HCT116 (cell line): ENCODE measurements around the gene WSCD2. TPM values are rescaled to one million over a fixed set of nuclear protein-coding genes. Genes with fewer than 3 reads are reported as not detected.

Source experiments
- ATAC-seq: fragments of 200-7000 bp; cut with Tn5 transposase; 2 replicates; pipeline ENCODE4 v1.9.1; 2020; ENCODE audit warnings: mild to moderate bottlenecking, moderate library complexity
- BruUV-seq: library from RNA; stranded (reverse); fragments of 400-500 nt; replicated peaks from 2 replicates; lab custom pipeline; 2021; lab: Mats Ljungman, UMichigan
- CTCF ChIA-PET: fragments of 300-600 bp; sonication (Branson Sonifier 250); formaldehyde crosslinking; loops from one replicate; lab custom pipeline; 2021; ENCODE audit warnings: antibody characterized with exemption; lab: Charles Lee
- POLR2A ChIA-PET: fragments of 300-600, 350-600 bp; sonication (Branson Sonifier 250); formaldehyde crosslinking; loops from one replicate; lab custom pipeline; 2021; ENCODE audit warnings: antibody characterized with exemption; lab: Charles Lee
- RAD21 ChIA-PET, 2 experiments: fragments of 300-600 bp; sonication (Branson Sonifier 250); formaldehyde crosslinking; loops; one replicate each; lab custom pipeline; 2023; ENCODE audit warnings: low total read pairs in 2 of 2; ENCODE audit not compliant: uncharacterized antibody in 2 of 2, unreplicated experiment in 2 of 2, low non-redundant PET in 1 of 2; lab: Charles Lee
- DNase-seq: peaks from one replicate; pipeline ENCODE4 v3.0.0-alpha.2; 2010; ENCODE audit warnings: low read depth, low spot score
- H2AFZ ChIP-seq: fragments of 200-600 bp; shearing (Covaris generic), sonication (generic); 2 replicates; pipeline ENCODE4 v1.6.1; 2017; ENCODE audit warnings: low read depth, mixed run types, mixed read lengths, antibody characterized with exemption, low read length; ENCODE audit not compliant: poor library complexity, severe bottlenecking
- H3K27ac ChIP-seq: 2 replicates; pipeline ENCODE4 v1.5.1; 2012; ENCODE audit warnings: low read depth, low read length
- H3K27me3 ChIP-seq: fragments of 200-600 bp; sonication (generic); 2 replicates; pipeline ENCODE4 v1.6.1; 2016; ENCODE audit warnings: mixed run types, low read length, mixed read lengths; ENCODE audit not compliant: insufficient read depth
- H3K36me3 ChIP-seq, 2 experiments: fragments of 200-500 bp in 1 of 2; fragments of 200-600 bp in 1 of 2; sonication (Bioruptor generic) in 1 of 2; sonication (generic) in 1 of 2; 2 replicates each; pipeline versions ENCODE4 v1.5.1 to v1.6.1; 2014 to 2016; ENCODE audit warnings: low read length in 2 of 2, inconsistent platforms in 1 of 2, mixed read lengths in 1 of 2, mixed run types in 1 of 2; ENCODE audit not compliant: insufficient read depth in 2 of 2, control insufficient read depth in 1 of 2
- H3K4me1 ChIP-seq, 2 experiments: fragments of 200-600 bp in 1 of 2; sonication (generic) in 1 of 2; 2 replicates each; pipeline versions ENCODE4 v1.5.1 to v1.6.1; 2012 to 2017; ENCODE audit warnings: low read length in 2 of 2, inconsistent platforms in 1 of 2, mild to moderate bottlenecking in 1 of 2, mixed read lengths in 1 of 2, mixed run types in 1 of 2, moderate library complexity in 1 of 2; ENCODE audit not compliant: insufficient read depth in 2 of 2, control insufficient read depth in 1 of 2
- H3K4me2 ChIP-seq: fragments of 200-600 bp; sonication (generic); 2 replicates; pipeline ENCODE4 v1.6.1; 2017; ENCODE audit warnings: mixed run types, low read length, mixed read lengths
- H3K4me3 ChIP-seq, 2 experiments: fragments of 200-600 bp in 1 of 2; sonication (generic) in 1 of 2; replicated peaks in 1 of 2; 2 replicates each; pipeline ENCODE4 v1.5.1; 2011 to 2016; ENCODE audit warnings: low read length in 2 of 2, control low read depth in 1 of 2, low read depth in 1 of 2, mild to moderate bottlenecking in 1 of 2, mixed read lengths in 1 of 2, mixed run types in 1 of 2
- H3K79me2 ChIP-seq: fragments of 200-600 bp; sonication (generic); 2 replicates; pipeline ENCODE4 v1.6.1; 2017; ENCODE audit warnings: mild to moderate bottlenecking, mixed run types, low read length, moderate library complexity, mixed read lengths; ENCODE audit not compliant: insufficient read depth
- H3K9ac ChIP-seq: fragments of 200-600 bp; sonication (generic); 2 replicates; pipeline ENCODE4 v1.6.1; 2016; ENCODE audit warnings: low read length, mixed read lengths
- H3K9me2 ChIP-seq: fragments of 200-600 bp; sonication (generic), shearing (Covaris generic); 2 replicates; pipeline ENCODE4 v1.6.1; 2017; ENCODE audit warnings: mixed run types, mild to moderate bottlenecking, moderate library complexity; ENCODE audit not compliant: insufficient read depth
- H3K9me3 ChIP-seq, 2 experiments: fragments of 200-500 bp in 1 of 2; fragments of 200-600 bp in 1 of 2; sonication (Bioruptor generic) in 1 of 2; sonication (generic) in 1 of 2; 2 replicates each; pipeline ENCODE4 v1.6.1; 2014 to 2017; ENCODE audit warnings: low read length in 2 of 2, mixed read lengths in 2 of 2, inconsistent platforms in 1 of 2, low read depth in 1 of 2, mild to moderate bottlenecking in 1 of 2, mixed run types in 1 of 2, moderate library complexity in 1 of 2; ENCODE audit not compliant: control insufficient read depth in 1 of 2, insufficient read depth in 1 of 2
- H4K20me1 ChIP-seq: fragments of 200-600 bp; sonication (generic), shearing (Covaris generic); 2 replicates; pipeline ENCODE4 v1.6.1; 2017; ENCODE audit warnings: mixed run types, mild to moderate bottlenecking, moderate library complexity; ENCODE audit not compliant: insufficient read depth
- CEBPB ChIP-seq: IDR thresholded peaks from 2 replicates; pipeline ENCODE4 v1.6.1; 2012; ENCODE audit warnings: low read depth
- EGR1 ChIP-seq: IDR thresholded peaks from 2 replicates; pipeline ENCODE4 v1.6.1; 2012; ENCODE audit warnings: low read depth
- ELF1 ChIP-seq: IDR thresholded peaks from 2 replicates; pipeline ENCODE4 v1.6.1; 2012; ENCODE audit warnings: low read depth, borderline replicate concordance
- EZH2 ChIP-seq: fragments of 200-600 bp; sonication (generic); IDR thresholded peaks from 2 replicates; pipeline ENCODE4 v1.6.1; 2017; ENCODE audit warnings: antibody characterized with exemption, mixed run types
- EZH2phosphoT487 ChIP-seq: fragments of 200-600 bp; IDR thresholded peaks from 2 replicates; pipeline ENCODE4 v1.6.1; 2018; ENCODE audit warnings: antibody characterized with exemption, borderline replicate concordance
- FOSL1 ChIP-seq: IDR thresholded peaks from 2 replicates; pipeline ENCODE4 v1.6.1; 2012; ENCODE audit warnings: low read depth
- MAX ChIP-seq: IDR thresholded peaks from 2 replicates; pipeline ENCODE4 v1.6.1; 2012
- POLR2AphosphoS5 ChIP-seq: IDR thresholded peaks from 2 replicates; pipeline ENCODE4 v1.6.1; 2011; ENCODE audit warnings: mild to moderate bottlenecking, low read depth, low read length, moderate library complexity
- RAD21 ChIP-seq: IDR thresholded peaks from 2 replicates; pipeline ENCODE4 v1.6.1; 2012; ENCODE audit warnings: low read depth, mild to moderate bottlenecking
- REST ChIP-seq: IDR thresholded peaks from 2 replicates; pipeline ENCODE4 v1.6.1; 2012; ENCODE audit warnings: low read depth
- SIN3A ChIP-seq: IDR thresholded peaks from 2 replicates; pipeline ENCODE4 v1.6.1; 2012; ENCODE audit warnings: low read depth
- SP1 ChIP-seq: IDR thresholded peaks from 2 replicates; pipeline ENCODE4 v1.6.1; 2012; ENCODE audit warnings: low read depth
- SRF ChIP-seq: IDR thresholded peaks from 2 replicates; pipeline ENCODE4 v1.6.1; 2012; ENCODE audit warnings: low read depth
- TCF7L2 ChIP-seq: IDR thresholded peaks from 2 replicates; pipeline ENCODE4 v1.7.0; 2011; ENCODE audit warnings: borderline replicate concordance, inconsistent platforms; ENCODE audit not compliant: insufficient read depth, insufficient read length; ENCODE audit errors: extremely low read depth
- YY1 ChIP-seq: IDR thresholded peaks from 2 replicates; pipeline ENCODE4 v1.6.1; 2011; ENCODE audit warnings: low read length, low read depth, moderate library complexity, mild to moderate bottlenecking; ENCODE audit not compliant: insufficient replicate concordance; ENCODE audit errors: extremely low read depth
- ZBTB33 ChIP-seq: IDR thresholded peaks from 2 replicates; pipeline ENCODE4 v1.6.1; 2011; ENCODE audit warnings: mild to moderate bottlenecking, low read length, moderate library complexity; ENCODE audit not compliant: insufficient replicate concordance; ENCODE audit errors: extremely low read depth
- ZNF274 ChIP-seq: fragments of 200-500 bp; sonication (Bioruptor generic); IDR thresholded peaks from 2 replicates; pipeline ENCODE4 v1.6.1; 2014; ENCODE audit warnings: mild to moderate bottlenecking, low read depth, low read length, inconsistent platforms
- intact Hi-C: fragments of 100-400 bp; cut with micrococcal nuclease; formaldehyde crosslinking; loops from 2 replicates; pipeline ENCODE4 v1.10.0; 2022
- total RNA-seq: library from RNA; stranded (reverse); gene quantifications from one replicate; pipeline ENCODE4 v1.2.1, GENCODE V29; 2021; ENCODE audit not compliant: unreplicated experiment
- TF ChIP-seq, protein P1 (sequence below): IDR thresholded peaks from 2 replicates; pipeline ENCODE4 v1.6.1; 2012

WSCD2 gene
- total RNA-seq, 1 experiment from 2014 or later = 0.05 TPM

- ChIA-PET RAD21 (no interaction called here), CTCF (no interaction called here), POLR2A (no interaction called here)
- DNase-seq (no peak), ATAC-seq (no peak)
- Histone ChIP-seq H3K36me3 (no peaks in the 10 kb centered on the region), H3K4me2 (no peak overlapping the region), H3K4me1 (no peaks in the 10 kb centered on the region), H3K9ac (no peak overlapping the region), H4K20me1 (no peaks in the 10 kb centered on the region), H3K27me3 (peaks cover 32% of the 10 kb centered on the region), H3K79me2 (no peaks in the 10 kb centered on the region), H2AFZ (no peak overlapping the region), H3K4me3 (no peak overlapping the region), H3K9me2 (no peaks in the 10 kb centered on the region), H3K27ac (no peak overlapping the region), H3K9me3 (no peaks in the 10 kb centered on the region)
- TF ChIP-seq EGR1 (no peak), RAD21 (no peak), YY1 (no peak), ZBTB33 (no peak), REST (no peak), POLR2AphosphoS5 (no peak), EZH2phosphoT487 (no peak), ZNF274 (no peak), MAX (no peak), SIN3A (no peak), CEBPB (no peak), FOSL1 (no peak), EZH2 (no peak), ELF1 (no peak), SRF (no peak), TCF7L2 (no peak), SP1 (no peak)
- TF ChIP-seq, protein P1, sequence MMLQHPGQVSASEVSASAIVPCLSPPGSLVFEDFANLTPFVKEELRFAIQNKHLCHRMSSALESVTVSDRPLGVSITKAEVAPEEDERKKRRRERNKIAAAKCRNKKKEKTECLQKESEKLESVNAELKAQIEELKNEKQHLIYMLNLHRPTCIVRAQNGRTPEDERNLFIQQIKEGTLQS = no peak
- intact Hi-C loops = no loop called here
- BruUV-seq = no TSS peak
Observed at GRCh38 chr12:108210001-108210400, 80.9 kb downstream of the WSCD2 start.
